ENCODE measurements around the gene DNM3. TPM values are rescaled to one million over a fixed set of nuclear protein-coding genes. Genes with fewer than 3 reads are reported as not detected.
"Not testable (repeated sequence)": the region's sequence is repeated elsewhere in the genome, so short reads cannot be mapped to it uniquely, and the experiment has no call there.

DNM3 gene
- total and polyA plus RNA-seq, 9 donors, result 3.1 to 6.5 (median 4.4) TPM

DNA sequence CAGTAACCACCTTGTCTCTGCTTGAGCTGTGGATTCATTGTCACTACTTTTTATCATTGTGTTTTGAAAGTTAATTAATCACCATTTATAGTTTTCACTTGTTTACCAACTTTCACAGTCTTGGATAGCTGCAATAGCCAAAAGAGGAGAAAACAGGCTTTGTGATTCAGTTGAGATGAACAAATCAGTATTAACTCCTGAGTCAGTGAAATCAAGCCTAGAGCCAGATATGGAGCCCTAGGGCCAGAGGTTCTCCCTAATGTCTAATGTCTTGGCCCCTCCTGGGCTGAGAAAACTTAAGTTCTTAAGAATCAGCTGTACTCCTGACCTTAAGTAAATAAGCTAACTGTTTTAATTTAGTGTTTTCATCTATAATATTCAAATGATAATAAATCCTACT, 228.8 kb downstream of the DNM3 start:
- Histone ChIP-seq H3K27me3 (no peaks in the 10 kb centered on the region), H3K4me1 (ENCODE audit: insufficient read depth) (peaks cover 8% of the 10 kb centered on the region), H3K27ac (peak overlapping the region in 1 of 2 donors; percentile 55), H3K4me3 (no peak overlapping the region), H3K36me3 (no peaks in the 10 kb centered on the region), H3K9me3 (no peaks in the 10 kb centered on the region)
- intact Hi-C loops (cut with DNase I), result no loop called here
- no peak for TF ChIP-seq POLR2A (IDR thresholded peaks at IDR 0.05)
- TF ChIP-seq EP300 (IDR thresholded peaks at IDR 0.05), result no peak
- TF ChIP-seq CTCF (IDR thresholded peaks at IDR 0.05), result no peak
- DNase-seq, result no peak

DNA sequence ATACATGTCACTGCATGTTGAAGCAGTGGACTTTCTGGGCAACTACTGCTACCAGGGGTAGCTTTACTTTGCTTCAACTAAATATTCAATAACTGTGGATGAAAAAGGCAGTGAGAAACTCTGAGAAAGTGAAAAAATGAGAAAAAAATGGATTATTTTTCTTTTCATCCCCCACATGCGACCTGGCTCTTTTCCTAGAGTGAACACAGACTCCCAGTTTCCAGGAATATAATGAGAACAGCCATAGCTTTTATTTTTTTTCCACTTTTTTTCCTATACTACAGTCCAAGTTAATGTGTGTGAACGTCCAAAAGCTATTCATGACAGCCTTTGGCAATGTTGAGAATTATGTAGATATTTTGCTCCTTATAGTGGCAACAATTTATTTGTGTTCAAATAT, 230.4 kb downstream of the DNM3 start:
- H3K9me3 ChIP-seq, result no peaks in the 10 kb centered on the region
- intact Hi-C loops (cut with DNase I), result no loop called here

GRCh38 chr1:172079859-172080258, 238.6 kb downstream of the DNM3 start:
- intact Hi-C loops (cut with DNase I); H3K27ac ChIP-seq; H3K27me3 ChIP-seq; H3K4me3 ChIP-seq; H3K9me3 ChIP-seq; DNase-seq; H3K4me1 ChIP-seq (ENCODE audit: insufficient read depth); H3K36me3 ChIP-seq: not testable (repeated sequence)
- WGBS, 3 donors, result 98 to 100% (median 99%) methylated on average over 4 of the region's 4 CpGs

More for the DNA sequence above, 230.4 kb downstream of the DNM3 start:
- Histone ChIP-seq H3K27ac (peak overlapping the region in 1 of 2 donors; percentile 46), H3K4me1 (ENCODE audit: insufficient read depth) (peaks cover 8% of the 10 kb centered on the region), H3K4me3 (no peak overlapping the region), H3K27me3 (no peaks in the 10 kb centered on the region), H3K36me3 (no peaks in the 10 kb centered on the region)
- peak in 1 of 5 donors; percentile 23 for DNase-seq
- TF ChIP-seq POLR2A (IDR thresholded peaks at IDR 0.05) (no peak), EP300 (IDR thresholded peaks at IDR 0.05) (no peak), CTCF (IDR thresholded peaks at IDR 0.05) (no peak)
- 8 to 13% (median 8%) methylated on average over 2 of the region's 2 CpGs for WGBS, 3 donors

DNA sequence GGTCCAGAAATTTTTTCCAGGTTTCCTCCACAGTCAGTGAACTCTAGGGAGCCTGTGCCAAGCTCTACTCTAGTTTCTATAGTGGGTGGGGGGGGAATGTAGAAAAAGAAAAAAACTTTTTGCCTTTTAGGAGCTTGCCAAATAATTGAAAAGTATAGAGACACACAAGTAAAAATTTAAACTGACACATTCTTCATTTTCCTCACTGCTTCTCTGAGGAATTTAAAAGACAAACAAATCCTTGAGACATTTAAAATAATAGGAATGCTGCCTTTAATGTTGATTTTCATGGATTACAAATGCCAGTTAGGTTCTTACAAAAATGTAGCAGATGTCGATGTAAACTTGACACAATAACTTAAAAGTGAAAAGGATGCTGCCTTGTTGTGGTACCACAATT, 241.9 kb downstream of the DNM3 start:
- 84 to 88% (median 88%) methylated on average over 1 of the region's 1 CpG for WGBS, 3 donors
- DNase-seq, result no peak

GRCh38 chr1:172084876-172085275, 243.6 kb downstream of the DNM3 start:
- no peaks in the 10 kb centered on the region for H3K4me1 ChIP-seq (ENCODE audit: insufficient read depth)
- H3K27me3 ChIP-seq, result no peaks in the 10 kb centered on the region
- no peak overlapping the region for H3K4me3 ChIP-seq
- no peak for DNase-seq
- TF ChIP-seq POLR2A (IDR thresholded peaks at IDR 0.05) (no peak), EP300 (IDR thresholded peaks at IDR 0.05) (no peak), CTCF (IDR thresholded peaks at IDR 0.05) (no peak)
- no peaks in the 10 kb centered on the region for H3K9me3 ChIP-seq
- intact Hi-C loops (cut with DNase I), result no loop called here
- 28 to 31% (median 28%) methylated on average over 2 of the region's 2 CpGs for WGBS, 3 donors
- H3K27ac ChIP-seq, result no peak overlapping the region
- no peaks in the 10 kb centered on the region for H3K36me3 ChIP-seq

More for the DNA sequence above, 241.9 kb downstream of the DNM3 start:
- no peaks in the 10 kb centered on the region for H3K4me1 ChIP-seq (ENCODE audit: insufficient read depth)
- intact Hi-C loops (cut with DNase I), result no loop called here
- no peak overlapping the region for H3K4me3 ChIP-seq
- no peaks in the 10 kb centered on the region for H3K27me3 ChIP-seq
- no peak overlapping the region for H3K27ac ChIP-seq
- no peaks in the 10 kb centered on the region for H3K36me3 ChIP-seq
- peaks cover 0 to 2% of the 10 kb centered on the region in 2 donors for H3K9me3 ChIP-seq
- TF ChIP-seq CTCF (IDR thresholded peaks at IDR 0.05) (no peak), POLR2A (IDR thresholded peaks at IDR 0.05) (no peak), EP300 (IDR thresholded peaks at IDR 0.05) (no peak)
